GM21423 (cell line): ENCODE measurements around the gene TMEM225B.
A peak's percentile ranks its signal among the peaks of the same experiment; 100 is the strongest.
"Not testable (repeated sequence)": the region's sequence is repeated elsewhere in the genome, so short reads cannot be mapped to it uniquely, and the experiment has no call there.

Experiments used
- ATAC-seq: cut with Tn5 transposase; IDR thresholded peaks from one replicate; pipeline ENCODE4 v1.9.1; 2021; ENCODE audit warnings: mild to moderate bottlenecking, moderate library complexity; ENCODE audit not compliant: unreplicated experiment

The TMEM225B gene, protein sequence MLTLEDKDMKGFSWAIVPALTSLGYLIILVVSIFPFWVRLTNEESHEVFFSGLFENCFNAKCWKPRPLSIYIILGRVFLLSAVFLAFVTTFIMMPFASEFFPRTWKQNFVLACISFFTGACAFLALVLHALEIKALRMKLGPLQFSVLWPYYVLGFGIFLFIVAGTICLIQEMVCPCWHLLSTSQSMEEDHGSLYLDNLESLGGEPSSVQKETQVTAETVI

DNA sequence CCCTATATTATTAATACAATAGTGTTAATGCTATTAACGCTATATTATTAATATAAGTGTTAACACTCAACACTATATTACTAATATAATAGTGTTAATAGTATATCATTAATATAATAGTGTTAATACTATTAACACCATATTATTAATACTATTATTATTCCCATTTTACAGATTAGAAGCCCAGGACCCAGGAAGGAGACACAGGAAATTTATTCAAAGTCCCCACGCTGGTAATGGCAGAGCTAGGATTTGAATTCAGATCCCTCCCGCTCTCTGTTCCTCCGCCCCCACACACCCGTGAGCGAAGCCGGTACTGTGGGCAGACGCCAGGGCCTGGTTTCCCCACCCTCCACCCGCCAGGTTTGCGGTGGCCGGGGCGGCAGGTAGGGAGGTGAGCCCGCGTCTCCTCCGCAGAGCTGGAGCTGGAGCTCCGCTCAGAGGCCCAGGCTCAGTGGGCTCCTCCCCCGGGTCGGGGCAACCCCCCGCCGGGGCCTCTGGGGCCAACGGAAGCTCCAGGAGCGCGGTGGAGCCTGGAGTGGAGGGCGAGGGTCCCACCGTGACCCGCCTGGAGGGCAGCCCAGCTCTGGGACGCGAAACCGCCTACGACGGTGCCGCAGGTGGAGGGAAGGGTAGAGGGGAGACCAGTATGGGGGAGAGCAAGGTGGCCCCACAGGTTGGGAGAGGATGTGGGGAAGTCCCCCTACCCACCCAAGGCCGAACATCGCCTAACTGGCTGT is at the start of gene TMEM225B:
Gene TMEM225B (plus strand): TSS at position 506 of the 740 bp plus-strand sequence. CDS start 6,122 bp downstream, outside the sequence.
- no peak for ATAC-seq

DNA sequence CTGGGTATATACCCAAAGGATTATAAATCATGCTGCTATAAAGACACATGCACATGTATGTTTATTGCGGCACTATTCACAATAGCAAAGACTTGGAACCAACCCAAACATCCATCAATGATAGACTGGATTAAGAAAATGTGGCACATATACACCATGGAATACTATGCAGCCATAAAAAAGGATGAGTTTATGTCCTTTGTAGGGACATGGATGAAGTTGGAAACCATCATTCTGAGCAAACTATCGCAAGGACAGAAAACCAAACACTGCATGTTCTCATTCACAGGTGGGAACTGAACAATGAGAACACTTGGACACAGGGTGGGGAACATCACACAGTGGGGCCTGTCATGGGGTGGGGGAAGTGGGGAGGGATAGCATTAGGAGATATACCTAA is 48.5 kb upstream of the TMEM225B start:
- not testable (repeated sequence) for ATAC-seq

DNA sequence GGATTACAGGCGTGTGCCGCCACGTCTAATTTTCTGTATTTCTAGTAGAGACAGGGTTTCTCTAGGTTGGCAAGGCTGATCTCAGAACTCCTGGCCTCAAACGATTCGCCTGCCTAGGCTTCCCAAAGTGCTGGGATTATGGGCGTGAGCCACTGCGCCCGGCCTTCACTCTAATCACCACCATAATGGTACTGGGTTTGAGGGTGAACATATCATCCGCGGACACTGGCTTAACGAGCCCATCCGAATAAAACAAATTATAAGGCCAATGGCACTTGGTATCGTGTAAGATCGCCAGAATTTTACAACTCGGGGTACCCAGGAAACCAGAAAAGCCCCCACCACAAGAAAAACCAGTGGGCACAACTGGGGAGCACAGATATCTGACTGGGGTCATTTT is 46.7 kb upstream of the TMEM225B start:
- ATAC-seq: peak; percentile 6

DNA sequence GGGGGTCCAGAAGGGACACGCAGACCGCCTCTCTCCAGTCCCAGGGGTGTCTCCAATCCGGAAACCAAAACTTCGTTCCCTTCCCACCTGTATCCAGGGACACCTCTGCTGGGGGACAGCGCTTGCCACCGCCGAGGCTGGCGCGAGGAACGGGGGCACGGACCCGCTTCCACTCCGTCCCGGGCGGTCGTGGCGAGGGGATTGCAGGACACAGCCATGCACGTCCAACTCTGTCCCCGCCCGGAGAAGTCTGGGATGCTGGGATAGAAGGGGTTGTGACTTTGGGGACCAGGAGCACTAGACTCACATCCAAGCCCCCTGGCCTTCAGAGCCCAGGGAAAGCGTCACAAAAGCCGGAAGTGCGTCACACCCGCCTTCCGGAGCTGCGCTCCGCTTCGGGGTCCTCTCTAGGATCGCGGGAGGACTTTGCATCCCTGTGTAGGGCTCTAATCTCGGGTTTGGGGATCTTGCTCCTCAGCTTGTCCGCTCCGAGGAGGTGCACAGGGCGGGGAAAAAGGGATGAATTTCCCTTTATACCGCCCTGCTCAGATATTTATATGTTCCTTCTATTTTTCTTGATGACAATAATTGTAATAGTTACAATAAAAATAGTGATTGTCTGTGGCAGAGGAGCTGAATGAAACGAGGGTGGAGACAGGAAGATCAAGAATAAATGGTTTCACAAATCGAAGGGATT is 46.2 kb upstream of the TMEM225B start, which contains the start of gene FAM200A:
Gene FAM200A (minus strand): TSS at position 348 of the 697 bp plus-strand sequence. CDS start 3,707 bp downstream, outside the sequence.
- peak; percentile 93 for ATAC-seq

DNA sequence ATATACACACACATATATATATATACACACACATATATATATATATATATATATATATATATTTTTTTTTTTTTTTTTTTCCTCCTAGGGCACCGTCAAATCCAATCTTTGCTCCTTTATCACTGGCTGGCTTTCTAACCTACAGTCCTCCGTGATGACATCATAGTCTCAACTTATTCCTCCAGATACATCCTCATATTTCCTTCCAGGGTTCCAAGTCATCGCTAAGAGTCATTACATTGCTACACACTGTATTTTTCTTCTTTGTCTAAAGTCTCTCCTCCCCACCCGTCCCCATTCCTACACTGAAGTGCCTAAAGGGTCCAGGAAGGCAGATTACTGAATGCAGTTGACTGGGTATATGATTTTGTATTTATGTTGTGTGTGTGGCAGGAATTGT is 45.0 kb upstream of the TMEM225B start:
- no peak for ATAC-seq

DNA sequence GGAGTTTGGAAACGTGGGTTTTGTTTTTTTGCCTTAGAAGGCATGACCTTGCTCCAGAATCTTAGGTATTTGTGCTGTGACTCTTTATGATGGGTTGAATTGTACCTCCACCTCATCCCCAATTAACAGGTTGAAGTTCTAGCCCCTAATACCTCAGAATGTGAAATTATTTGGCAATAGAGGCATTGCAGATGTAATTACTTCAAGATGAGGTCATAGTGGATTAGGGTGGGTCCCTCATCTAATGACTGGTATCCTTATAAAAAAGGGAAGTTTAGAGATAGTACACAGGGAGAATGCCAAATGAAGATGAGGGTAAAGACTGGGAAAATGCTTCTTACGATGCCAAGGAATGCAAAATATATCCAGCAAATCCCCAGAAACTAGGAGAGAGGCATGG is 43.1 kb upstream of the TMEM225B start:
- no peak for ATAC-seq

DNA sequence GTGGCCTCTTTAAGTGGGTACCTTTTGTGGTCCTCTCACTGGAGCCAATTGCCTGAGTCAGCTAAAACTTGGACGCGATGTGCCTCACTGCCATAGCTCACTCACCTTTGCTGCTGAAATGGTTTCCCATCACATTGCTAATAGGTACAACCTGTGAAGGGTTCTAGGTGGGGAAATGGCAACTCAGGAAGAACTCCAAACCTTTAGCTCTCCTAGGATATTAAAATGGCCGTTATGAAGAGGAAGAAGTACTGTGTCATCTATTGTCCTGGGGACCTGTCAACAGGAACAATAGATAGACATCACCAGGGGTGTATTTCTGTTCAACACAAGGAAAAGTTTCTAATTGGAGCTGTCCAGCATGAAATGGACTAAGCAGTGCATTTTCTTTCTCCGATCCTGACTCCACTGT is 40.9 kb upstream of the TMEM225B start:
- ATAC-seq: no peak

DNA sequence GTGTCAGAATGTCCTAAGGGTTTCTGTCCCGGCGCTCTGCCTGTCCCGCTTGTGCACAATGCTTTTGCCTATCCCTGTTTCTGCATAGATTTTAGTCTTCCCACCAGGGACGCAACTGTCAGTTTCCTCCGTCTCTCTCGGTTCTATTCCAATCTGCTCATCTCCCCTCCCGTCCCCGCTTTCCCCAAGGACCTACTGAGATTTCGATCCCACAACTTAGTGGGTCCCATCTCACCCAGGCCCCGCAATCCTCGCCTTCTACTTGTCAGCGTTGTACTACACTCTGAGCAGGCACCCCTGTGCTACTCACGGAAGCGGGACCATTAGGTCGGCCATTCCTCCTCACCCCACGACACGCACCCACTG is 40.1 kb upstream of the TMEM225B start:
- ATAC-seq: peak; percentile 34

DNA sequence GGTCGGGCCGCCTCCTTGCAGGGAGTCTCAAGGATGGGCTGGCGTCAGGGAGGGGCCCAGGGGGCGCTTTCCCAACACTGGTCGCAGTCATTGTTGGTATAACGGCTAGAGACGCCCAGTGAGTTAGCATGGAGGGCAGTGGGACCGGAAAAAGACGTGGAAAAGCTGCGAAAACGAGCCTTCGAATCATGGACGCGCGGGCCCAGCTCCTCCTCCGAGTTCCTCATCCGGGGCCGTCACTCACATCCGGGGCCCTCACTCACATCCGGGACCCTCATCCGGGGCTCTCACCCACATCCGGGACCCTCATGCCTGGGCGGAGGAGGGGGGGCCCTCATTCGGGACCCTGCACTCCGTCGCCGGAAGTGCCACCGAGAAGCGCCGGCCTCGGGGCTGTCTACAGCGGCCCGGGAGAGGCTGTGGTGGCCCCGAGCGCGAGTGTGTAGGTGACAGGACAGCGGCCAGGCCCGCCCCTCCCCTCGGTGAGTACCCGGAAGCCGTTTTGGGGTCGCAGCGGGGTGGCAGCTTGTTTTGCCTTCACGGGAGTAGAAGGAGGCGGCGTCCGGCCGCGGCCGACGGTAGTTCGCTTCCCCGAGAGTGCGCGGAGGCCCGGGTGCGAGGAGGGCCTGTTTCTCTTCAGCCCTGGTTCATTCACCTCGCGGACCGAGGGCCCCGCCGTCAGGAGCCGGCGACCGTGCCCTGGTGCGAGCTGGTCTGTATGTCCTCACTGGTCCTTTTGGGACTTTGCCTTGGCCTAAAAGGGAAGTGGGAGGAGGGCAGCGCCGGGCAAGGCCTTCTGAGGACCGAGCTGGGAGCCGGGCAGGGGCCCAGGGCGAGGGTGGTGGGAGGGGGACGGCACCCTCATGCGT is 39.5 kb upstream of the TMEM225B start, which contains the start of gene ZNF655:
Gene ZNF655 (plus strand): TSS at position 337 of the 869 bp plus-strand sequence. CDS start 1,918 bp downstream, outside the sequence.
- ATAC-seq: peak; percentile 88

DNA sequence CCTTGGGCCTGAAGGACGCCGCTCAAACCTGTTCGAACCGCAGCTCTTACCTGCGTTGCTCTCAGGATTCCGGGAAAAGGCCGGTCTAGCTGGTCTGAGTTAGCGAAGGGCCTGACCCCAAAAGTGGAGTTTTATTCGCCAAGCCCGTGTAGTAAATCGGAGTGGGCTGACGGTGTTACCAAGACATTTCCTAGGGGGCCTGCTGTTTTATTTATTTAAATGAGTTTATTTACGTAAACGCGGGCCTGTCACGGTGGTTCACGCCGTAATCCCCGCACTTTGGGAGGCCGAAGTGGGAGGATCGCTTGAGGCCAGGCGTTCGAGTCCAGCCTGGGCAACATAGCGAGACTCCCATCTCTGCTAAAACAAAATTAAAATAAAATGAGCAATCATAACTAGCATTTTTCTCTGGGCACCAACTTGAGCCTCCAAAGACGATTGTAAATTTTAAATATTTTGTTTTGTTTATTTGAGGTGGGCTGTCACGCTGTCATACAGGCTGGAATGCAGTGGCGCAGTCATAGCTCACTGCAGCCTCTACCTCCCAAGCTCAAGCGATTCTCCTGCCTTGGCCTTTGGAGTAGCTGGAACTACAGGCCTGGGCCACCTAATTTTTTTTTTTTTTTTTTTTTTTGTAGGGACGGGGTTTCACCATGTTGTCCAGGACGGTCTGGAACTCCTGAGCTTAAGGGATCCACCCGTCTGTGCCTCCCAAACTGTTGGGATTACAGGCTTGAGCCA is 38.7 kb upstream of the TMEM225B start:
- ATAC-seq: no peak

DNA sequence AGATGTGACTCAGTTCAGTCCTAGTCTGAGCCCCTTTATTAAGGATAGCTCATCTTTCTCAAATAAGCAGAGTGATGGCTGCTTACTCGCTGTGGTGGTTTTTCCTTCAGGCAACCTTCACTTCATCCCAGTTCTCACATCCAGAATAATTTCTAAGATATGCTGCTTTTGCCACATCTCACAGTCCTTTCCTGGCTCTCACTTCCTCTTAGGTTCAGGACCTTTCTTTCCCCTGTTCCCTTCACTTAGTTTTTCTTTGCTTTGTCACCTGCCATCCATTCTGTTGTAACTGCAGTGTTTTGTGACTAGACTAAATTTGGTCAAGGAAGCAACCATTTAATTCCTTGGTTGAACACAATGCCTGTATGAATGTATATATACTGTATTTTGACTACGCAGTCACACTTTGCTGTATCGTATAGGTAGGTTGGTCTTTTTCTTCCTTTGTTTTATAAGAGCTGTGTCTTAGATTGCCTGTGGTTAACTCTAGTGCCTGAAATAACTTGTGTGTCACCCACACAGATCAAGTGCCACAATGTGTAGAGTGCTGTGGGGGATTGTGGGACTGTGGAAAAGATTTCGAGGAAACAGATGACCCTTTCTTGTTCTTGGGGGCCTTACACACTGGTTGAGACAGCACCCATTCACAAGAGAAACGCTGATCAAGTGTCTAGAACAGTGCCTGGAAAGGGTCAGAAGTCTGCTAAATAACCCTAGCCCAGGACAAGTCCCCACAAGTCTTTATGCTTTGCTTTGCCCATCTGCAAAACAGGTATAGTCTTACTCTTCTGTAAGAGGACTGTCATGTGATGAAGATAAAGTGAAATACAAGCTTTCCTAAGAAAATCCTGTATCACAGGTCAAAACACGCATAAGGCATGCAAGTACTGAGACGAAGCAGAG is 37.0 kb upstream of the TMEM225B start:
- ATAC-seq: no peak

DNA sequence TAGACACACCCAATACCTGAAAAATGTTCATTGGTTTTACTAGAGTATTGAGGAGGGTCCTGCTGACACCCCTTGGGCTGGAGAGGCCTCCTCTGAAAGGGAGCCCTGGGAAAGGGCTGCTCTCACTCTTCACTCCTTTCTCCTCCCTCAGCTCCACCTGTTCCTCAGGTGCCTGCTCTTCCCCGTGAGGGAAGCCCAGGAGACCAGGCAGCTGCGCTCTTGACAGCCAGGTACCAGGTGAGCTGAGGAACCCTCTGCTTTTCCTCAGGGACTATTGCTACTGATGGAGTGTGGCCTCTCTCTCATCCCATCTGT is 36.4 kb upstream of the TMEM225B start:
- no peak for ATAC-seq

DNA sequence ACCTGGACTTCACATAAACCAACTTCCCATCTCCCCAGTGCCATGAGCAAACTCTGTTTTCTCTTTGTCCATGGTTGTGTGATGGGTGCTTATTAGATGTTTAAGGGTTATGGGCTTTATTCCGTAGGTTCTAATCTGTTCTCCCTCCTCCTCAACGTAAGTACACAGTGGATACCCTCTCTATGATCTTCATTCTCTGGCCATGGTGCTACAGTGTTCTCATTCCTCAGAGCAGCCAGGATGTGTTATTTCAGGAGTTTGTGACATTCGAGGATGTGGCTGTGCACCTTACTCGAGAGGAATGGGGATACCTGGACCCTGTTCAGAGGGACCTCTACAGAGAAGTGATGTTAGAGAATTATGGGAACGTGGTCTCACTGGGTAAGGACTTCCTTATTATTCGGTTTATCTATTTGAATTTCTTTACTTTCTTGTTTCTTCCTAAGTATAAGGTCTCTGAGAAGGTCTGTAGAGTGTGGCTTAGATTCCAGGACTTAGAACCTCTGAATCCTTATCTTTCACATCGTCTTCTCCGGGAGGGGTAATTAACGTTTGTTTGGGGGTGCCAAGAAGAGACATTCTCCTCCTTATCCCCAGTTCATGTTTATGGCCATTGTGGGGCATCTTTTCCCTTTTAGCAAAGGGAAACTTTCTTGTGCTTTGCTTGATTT is 35.8 kb upstream of the TMEM225B start:
- ATAC-seq: no peak

DNA sequence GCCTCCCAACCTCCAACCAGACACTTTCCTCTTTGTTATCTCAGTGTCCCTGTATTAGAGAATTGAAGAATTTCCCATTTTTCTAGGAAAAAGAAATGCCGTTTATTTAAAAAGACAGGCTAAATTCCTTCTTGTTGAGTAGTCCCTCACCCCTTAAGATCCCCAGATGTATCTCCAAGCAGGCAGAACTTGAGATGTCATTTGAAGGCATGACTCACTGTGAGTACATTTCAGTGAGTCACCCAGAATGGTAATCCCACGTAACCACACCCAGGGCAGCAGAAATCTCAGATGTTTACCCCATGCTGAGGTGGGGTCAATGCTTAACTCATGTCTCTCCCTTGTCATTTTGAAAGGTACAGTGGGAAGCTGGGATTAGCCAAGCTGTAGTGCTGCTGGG is 35.2 kb upstream of the TMEM225B start:
- no peak for ATAC-seq

DNA sequence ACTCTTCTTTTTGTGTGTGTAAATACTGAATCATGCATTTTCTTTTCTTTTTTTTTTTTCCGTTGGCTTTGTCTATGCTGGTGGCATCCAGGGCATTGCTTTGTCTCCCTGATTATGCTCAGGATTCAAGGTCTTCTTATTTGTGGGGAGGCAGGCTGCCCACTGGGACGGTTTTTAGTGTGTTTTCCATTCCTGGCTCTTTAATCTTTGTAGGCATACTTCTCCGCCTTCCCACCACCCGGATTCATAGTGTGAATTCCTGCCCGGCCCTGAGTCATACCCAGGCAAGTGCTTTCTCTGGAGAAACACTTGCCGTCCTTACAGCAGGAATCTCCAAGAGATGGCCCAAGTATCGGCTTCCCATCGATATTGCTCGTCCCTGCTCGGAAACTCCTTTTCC is 34.4 kb upstream of the TMEM225B start:
- ATAC-seq: no peak

DNA sequence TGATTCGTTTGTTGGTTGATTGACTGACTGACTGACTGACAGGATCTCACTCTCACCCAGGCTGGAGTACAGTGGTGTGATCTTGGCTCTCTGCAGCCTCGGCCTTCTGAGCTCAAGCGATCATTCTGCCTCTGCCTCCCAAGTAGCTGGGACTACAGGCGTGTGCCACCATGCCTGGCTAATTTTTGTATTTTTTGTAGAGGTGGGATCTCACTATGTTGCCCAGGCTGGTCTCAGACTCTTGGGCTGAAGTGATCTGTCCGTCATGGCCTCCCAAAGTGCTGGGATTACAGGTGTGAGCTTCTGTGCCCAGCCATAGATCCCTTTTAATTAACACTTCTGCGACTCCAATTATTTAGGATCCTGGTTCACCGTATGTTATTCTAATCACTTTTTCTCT is 29.3 kb upstream of the TMEM225B start:
- ATAC-seq: not testable (repeated sequence)

DNA sequence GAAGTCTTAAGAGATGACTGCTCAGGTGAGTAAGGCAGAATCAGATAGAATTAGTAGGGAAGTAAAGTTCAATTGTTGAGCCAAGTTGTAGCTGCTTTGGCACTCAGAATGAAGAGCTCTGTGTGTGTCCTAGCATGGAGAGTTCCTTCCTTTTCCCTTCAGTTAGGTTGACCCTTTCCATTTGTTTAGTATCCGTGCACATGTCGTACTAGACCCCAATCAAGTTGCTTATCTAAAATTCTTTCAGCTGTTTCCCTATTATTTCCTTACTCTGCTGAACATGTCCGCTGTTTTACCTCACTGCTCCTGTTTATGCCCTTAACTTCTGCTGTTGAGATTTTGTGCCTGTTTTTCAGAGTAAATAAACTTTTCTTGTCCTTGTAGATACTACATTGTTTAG is 26.3 kb upstream of the TMEM225B start:
- no peak for ATAC-seq

DNA sequence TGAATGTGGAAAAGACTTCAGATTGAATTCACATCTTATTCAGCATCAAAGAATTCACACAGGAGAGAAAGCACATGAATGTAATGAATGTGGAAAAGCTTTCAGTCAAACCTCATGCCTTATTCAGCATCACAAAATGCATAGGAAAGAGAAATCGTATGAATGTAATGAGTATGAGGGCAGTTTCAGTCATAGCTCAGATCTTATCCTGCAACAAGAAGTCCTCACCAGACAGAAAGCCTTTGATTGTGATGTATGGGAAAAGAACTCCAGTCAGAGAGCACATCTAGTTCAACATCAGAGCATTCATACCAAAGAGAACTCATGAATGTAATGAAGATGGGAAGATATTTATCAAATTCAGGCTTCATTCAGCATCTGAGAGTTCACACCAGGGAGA is 24.8 kb upstream of the TMEM225B start:
- ATAC-seq: no peak

DNA sequence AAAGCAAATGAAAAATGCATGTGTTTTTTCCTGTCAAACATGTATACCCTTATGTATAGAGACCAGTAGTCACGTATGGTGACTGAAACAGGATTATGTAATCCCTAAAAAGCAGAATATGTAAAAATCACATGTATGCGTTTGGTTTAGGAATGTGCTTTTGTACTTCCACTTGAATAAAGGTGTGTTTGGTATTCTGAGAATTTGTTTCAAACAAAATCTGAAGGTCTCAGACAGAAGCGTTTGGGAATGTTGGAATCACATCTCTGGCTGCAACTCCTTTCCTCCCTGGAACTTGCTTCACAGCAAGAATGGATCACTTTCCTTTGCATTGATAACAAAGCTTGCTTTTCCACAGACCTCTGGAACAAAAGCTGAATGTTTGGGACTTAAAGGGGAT is 21.8 kb upstream of the TMEM225B start:
- no peak for ATAC-seq
